SK-MEL-5 (cell line): Measurements from ENCODE around the gene HTR7. TPM values are rescaled to one million over a fixed set of nuclear protein-coding genes. Genes with fewer than 3 reads are reported as not detected.

Experiments
- DNase-seq: peaks from one replicate; pipeline ENCODE4 v3.0.0-alpha.2; 2016; ENCODE audit warnings: low read depth, low spot score
- in situ Hi-C: cut with HindIII; loops from 2 replicates; pipeline ENCODE4 v1.10.0; 2016; ENCODE audit warnings: low sequenced_read_pairs, high pct_unique_total_duplicates, low pct_unique_long_range_greater_than_20kb
- small RNA-seq, 2 experiments: library from RNA; depleted of rRNA; stranded (forward); fragments of <200 nt; gene quantifications; one replicate each; pipeline ENCODE3, GENCODE V24; 2014
- total RNA-seq: library from RNA; depleted of rRNA; stranded (reverse); fragments of >200 nt; shearing (Covaris generic); gene quantifications from 2 replicates; pipeline ENCODE4 v1.2.3, GENCODE V29; 2014; rRNA removed

HTR7 gene
- total RNA-seq, 1 experiment from 2014 or later = 1.6 TPM

DNA sequence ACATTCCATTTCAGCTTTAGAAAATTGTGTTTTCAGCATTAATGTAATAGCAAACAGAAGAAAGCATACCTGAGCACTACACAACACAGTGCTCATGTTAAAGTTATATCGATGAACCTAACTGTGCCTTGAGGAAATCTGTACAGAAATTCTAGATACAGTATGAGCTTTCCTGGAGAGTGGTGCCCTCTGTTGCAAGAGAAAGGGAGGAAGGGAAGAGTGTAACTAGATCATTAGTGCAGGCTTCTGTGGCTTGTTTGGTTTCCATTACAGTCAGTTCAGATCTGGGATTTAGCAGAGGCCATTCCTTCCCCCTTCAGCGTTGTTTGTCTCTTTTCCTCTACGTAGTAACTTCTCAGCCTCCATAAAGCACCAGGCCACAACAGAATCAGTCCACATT lies 139.7 kb downstream of the HTR7 start:
- in situ Hi-C loops = no loop called here
- DNase-seq = peak; percentile 38

DNA sequence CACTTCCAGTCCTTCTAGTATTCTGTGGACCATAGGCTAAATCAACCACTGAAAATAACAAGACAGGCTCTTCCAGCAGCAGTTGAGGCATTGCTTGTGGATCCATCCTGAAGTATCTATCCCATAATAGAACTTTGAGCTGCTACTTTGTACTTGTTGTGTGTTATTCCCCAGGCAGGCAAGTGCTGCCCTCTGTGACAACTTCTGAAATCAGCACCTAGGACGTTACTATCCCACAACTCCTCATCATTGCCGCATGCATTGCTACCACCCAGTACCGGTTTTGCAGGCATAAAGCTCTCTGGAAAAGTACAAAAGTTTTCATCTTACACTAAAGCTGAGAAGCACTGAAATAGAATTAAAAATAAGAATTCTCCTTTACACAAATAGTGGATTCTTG lies 145.3 kb downstream of the HTR7 start:
- DNase-seq = no peak
- in situ Hi-C loops = no loop called here

DNA sequence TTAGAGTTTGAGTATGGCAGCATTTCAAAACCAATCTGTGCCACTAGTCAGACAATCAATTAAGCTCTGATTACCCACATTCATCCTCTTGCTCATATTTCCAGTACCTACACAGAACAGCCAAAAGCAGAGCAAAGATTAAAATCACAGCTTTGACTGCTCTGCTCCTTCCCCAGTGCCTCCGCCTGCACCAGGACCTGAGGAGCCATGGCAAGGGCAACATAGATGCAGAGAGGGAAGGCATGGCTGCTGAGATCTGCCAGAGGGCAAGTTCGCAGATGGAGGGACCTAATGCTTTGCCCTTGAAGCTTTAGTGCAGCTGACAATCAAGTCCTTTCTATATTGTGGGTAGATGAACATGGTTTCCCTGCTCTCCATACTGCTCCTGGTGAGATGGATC lies 148.1 kb downstream of the HTR7 start:
- in situ Hi-C loops = no loop called here
- DNase-seq = no peak

DNA sequence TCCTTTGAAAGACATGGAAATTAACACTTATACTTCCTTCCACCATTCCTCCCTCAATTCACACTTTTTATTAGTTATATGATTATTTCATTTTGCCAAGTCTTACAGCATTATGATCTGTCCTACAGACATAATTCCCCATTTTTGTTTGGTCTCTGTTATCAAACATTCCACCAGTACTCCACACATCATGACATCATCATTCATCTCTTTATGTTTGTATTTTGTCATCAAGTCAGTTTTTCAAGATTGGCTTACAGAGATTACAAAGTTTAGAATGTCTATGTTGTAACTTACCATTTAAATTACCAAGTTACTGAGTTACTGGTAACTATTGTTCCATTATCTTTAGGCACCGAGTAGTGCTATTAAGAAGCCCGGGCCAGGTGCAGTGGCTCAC lies 150.2 kb downstream of the HTR7 start:
- DNase-seq = no peak
- in situ Hi-C loops = no loop called here

DNA sequence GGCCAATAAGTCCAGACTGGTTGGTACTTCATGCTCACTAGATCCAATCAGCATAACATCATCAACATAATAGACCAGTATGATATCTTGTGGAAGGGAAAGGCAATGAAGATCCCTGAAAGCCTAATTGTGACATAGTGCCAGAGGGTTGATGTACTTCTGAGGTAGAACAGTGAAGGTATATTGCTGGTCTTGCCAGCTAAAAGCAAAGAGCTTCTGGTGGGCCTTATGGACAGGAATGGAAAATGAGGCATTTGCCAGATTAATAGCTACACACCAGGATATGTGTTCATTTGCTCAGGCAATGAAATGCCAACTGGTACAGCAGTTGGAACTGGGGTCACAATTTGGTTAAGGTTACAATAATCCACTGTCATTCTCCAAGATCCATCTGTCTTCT lies 156.4 kb downstream of the HTR7 start:
- no peak for DNase-seq
- in situ Hi-C loops = no loop called here

DNA sequence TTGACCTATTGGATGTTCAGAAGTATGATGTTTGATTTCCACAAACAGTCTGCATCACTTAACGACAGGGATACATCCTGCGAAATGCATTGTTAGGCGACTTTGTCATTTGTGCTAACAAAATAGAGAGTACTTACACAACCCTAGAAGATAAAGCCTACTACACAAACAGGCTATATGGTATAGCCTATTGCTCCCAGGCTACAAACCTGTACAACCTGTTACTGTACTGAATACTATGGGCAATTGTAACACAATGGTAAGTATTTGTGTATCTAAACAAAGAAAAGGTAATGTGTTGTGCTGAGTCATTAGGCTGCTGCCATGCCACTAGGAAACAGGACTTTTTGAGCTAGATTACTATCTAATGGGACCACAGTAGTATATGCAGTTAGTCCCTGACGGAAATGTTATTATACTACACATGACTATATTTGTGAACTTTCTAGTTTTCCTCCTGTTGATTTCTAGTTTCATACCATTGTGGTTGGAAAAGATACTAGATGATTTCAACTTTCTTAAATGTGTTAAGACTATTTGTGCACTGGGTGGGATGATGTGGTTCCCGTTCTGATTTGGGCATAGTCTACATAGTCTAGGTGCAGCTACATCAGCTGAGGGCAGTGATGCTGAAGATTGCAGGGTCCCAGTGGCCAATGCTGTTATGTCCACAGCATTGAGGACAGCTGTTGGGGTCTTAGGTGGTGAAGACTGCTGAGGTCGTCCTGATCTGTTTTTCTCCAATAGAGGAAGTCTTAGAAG lies 161.7 kb downstream of the HTR7 start:
- in situ Hi-C loops = no loop called here
- no peak for DNase-seq

Small RNA genes lying within 50 kb of the gene (small RNA-seq; reads per million reads assigned to genes)
- gene RF00019 = 0 reads per million in 2 experiments

Other genes starting within 250 kb of the HTR7 start
- 57.8 and 58.4 TPM in 2 replicates for gene RPP30, start 13.9 kb upstream of the HTR7 start, total RNA-seq
- gene ANKRD1, start 63.0 kb upstream of the HTR7 start, total RNA-seq = not detected in 2 replicates